ENCODE data around the gene ENTPD3.

Gene ENTPD3

GRCh38 chr3:40387001-40387894, at the start of gene ENTPD3:
ENTPD3 (plus strand) TSS chr3:40387184; CDS start chr3:40388058, 874 bp downstream.
- in situ Hi-C loops (cut with MboI; ENCODE audit: low sequenced_read_pairs, unreplicated experiment): no loop called here
- no peak for TF ChIP-seq CTCF (IDR thresholded peaks at IDR 0.05; ENCODE audit: borderline replicate concordance, control extremely low read depth, extremely low read depth, insufficient read depth, missing control alignments)
- peak; percentile 59 for DNase-seq (ENCODE audit: low spot score)

GRCh38 chr3:40339871-40340270, 47.1 kb upstream of the ENTPD3 start:
- no peak for TF ChIP-seq CTCF (IDR thresholded peaks at IDR 0.05; ENCODE audit: borderline replicate concordance, control extremely low read depth, extremely low read depth, insufficient read depth, missing control alignments)
- DNase-seq (ENCODE audit: low spot score): no peak
- in situ Hi-C loops (cut with MboI; ENCODE audit: low sequenced_read_pairs, unreplicated experiment): loop anchor here (25.0 kb wide), 2 partner anchors 247 to 1522 kb away; no protein-coding TSS in a partner anchor

- no peak for TF ChIP-seq CTCF (IDR thresholded peaks at IDR 0.05; ENCODE audit: borderline replicate concordance, control extremely low read depth, extremely low read depth, insufficient read depth, missing control alignments)
- no peak for DNase-seq (ENCODE audit: low spot score)
- in situ Hi-C loops (cut with MboI; ENCODE audit: low sequenced_read_pairs, unreplicated experiment): loop anchor here (25.0 kb wide), 2 partner anchors 247 to 1522 kb away; no protein-coding TSS in a partner anchor
Measured at GRCh38 chr3:40340541-40341170, 46.3 kb upstream of the ENTPD3 start.

GRCh38 chr3:40341671-40342070, 45.3 kb upstream of the ENTPD3 start:
- in situ Hi-C loops (cut with MboI; ENCODE audit: low sequenced_read_pairs, unreplicated experiment): loop anchor here (25.0 kb wide), 2 partner anchors 246 to 1521 kb away; no protein-coding TSS in a partner anchor
- no peak for TF ChIP-seq CTCF (IDR thresholded peaks at IDR 0.05; ENCODE audit: borderline replicate concordance, control extremely low read depth, extremely low read depth, insufficient read depth, missing control alignments)
- no peak for DNase-seq (ENCODE audit: low spot score)

- in situ Hi-C loops (cut with MboI; ENCODE audit: low sequenced_read_pairs, unreplicated experiment): no loop called here
- DNase-seq (ENCODE audit: low spot score): no peak
- TF ChIP-seq CTCF (IDR thresholded peaks at IDR 0.05; ENCODE audit: borderline replicate concordance, control extremely low read depth, extremely low read depth, insufficient read depth, missing control alignments): no peak
Measured at GRCh38 chr3:40350529-40350928, 36.5 kb upstream of the ENTPD3 start.

- in situ Hi-C loops (cut with MboI; ENCODE audit: low sequenced_read_pairs, unreplicated experiment): no loop called here
- TF ChIP-seq CTCF (IDR thresholded peaks at IDR 0.05; ENCODE audit: borderline replicate concordance, control extremely low read depth, extremely low read depth, insufficient read depth, missing control alignments): no peak
- no peak for DNase-seq (ENCODE audit: low spot score)
Measured at GRCh38 chr3:40355410-40355809, 31.6 kb upstream of the ENTPD3 start.

All from GM13976 (cell line).